Right renal cortex interstitium (tissue), 3 donors: ENCODE results near the gene TSSC4. TPM values are rescaled to one million over a fixed set of nuclear protein-coding genes. Genes with fewer than 3 reads are reported as not detected.
A peak's percentile ranks its signal among the peaks of the same experiment; 100 is the strongest.

ENCODE experiments used
- DNase-seq, 3 donors: peaks; one replicate each; pipeline ENCODE4 v3.0.0-alpha.2; 2013; ENCODE audit warnings: low read depth in 3 of 3, low spot score in 2 of 3
- polyA plus RNA-seq, 3 donors: library from polyadenylated mRNA; unstranded; fragments of 120-200 nt; gene quantifications; one replicate each; pipeline ENCODE4 v1.2.1, GENCODE V29; 2013; ENCODE audit not compliant: insufficient read length in 3 of 3

Gene TSSC4
- polyA plus RNA-seq, 3 donors = 27.6 to 33.3 (median 31.6) TPM

DNA sequence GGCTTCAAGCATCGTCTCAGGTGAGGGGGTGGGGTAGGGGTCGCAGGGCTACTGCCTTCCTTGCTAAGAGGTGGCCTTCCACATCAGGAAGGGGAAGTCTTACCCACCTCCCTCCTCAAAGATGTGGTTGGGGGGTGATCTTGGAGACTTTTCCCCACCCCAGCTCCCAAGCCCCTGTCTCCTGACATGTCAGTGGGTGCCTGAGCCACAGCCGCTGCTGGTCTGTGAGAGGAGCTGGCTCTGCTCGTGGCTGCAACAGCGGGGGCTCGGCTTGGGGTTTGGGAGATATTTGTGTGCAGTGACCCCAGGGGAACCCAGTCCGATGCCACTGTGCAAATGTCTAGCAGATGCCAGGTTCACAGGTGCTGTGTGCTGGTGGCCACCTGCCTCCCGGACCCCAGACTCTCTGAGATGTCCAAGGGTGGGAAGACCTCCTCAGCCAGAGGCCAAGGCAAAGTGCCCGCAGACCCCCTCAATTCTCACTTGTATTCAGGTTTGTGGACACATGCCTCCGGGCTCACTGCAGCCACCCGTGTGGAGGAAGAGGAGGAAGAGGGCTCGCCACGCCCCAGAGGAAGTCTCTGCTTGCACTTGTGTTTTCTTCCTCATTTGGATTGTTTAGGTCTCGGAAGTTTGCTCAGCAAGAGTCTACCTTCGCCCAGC lies 46.2 kb downstream of the TSSC4 start:
- no peak for DNase-seq

DNA sequence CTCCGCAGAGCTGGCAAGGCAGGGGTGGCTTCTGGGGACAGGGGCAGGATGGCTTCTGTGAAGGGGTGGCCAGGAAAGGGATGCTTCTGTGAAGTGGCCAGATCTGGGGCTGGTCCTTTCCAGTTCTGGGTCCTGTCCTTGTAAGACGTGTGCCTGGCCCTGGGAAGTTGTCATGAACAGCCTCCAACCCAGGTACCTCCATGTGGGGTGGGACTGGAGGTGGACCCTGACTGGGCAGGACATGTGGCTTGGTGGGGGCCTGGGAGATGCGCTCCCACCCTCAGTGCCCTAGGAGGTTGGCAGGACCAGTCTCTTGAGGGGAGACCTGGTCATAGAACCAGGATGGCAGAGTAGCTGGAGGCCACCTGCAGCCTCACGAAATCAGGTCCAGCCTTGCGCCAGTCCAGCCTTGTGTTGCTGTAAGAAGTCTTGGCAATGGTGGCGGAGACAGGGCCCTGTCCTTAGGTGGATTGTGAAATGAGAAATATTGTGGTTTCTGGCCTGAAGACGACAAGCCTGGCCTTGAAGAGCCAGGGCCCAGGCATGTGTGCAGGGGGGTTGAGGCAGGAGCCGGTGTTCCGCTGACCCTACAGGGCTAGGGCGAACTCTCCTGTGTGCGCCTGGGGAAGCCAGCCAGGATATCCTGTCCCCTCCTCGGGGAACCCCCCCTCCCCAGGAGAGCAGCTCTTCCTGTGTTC lies 46.9 kb downstream of the TSSC4 start:
- DNase-seq = no peak

DNA sequence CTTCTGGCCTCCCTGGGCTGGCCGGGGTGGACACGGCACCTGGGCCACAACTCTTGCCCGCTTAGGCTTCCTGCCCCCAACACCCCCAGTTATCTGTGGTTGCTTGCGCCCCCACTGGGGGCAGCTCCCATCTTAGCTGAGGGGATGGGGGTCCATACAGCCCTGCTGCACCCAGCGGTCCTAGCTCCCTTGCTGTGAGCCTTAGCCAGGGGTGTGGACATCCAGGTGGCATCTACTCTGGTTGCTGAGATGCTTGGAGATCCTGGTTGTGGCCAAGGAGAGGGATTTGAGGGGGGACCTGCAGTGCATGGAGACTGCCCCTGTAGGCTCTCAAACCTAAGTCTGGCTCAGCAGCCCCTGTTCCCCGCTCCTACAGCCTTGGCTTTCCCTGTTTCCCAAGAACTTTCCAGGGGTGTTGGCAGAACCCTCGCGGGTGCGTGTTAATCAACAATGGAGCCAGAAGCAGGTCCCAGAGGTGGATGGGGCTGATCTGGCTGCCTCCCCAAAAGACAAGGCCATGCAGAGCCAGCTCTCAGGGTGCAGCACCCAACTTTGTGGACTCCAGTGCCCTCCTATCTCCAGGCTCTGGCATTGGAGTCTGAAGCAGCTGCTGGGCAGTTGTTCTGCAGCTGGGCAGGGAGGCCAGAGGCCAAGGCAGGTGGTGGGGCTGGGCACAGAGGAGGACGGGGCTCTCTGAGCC lies 47.6 kb downstream of the TSSC4 start:
- DNase-seq = no peak

DNA sequence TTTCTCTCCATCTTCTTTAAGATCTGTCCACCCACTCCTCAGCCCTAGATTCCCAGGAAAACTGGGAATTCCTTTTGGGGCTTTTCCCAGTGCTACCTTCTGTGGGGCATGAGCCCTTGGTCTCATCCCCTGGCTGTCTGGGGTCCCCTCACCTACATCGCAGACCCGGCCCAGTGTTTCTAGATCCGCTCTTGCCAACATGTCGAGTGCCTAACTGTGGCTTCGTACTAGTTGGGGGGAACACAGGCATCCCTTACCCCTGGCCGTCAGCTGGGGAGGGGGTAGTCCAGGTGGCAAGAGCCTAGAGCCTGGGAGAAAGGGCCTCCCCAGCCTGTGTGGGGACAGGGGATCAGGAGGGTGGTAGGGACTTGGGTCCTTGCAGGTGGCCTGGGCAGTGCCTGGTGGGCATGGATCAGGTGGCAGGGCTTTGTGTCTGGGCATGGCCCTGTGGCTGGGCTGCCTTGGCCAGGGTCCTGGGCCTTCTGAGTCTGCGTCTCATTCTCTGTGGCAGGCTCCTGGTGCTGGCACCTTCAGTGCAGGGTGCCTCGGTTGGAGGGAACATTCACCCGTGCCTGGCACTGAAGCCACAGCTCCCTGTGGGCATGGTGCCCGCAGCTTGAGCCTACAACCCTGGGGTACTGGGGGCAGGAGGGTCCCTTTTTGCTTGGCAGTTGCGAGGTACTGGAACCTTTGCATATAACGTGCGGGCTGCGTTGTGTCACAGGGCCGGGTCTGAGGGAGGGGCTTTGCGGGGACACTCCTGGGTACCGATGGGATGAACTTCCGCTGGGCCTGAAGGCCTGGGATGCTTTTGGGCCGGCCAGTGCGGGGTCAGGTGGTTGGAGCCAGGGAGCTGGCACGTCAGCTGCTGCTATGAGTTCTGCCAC lies 48.4 kb downstream of the TSSC4 start:
- DNase-seq = no peak

DNA sequence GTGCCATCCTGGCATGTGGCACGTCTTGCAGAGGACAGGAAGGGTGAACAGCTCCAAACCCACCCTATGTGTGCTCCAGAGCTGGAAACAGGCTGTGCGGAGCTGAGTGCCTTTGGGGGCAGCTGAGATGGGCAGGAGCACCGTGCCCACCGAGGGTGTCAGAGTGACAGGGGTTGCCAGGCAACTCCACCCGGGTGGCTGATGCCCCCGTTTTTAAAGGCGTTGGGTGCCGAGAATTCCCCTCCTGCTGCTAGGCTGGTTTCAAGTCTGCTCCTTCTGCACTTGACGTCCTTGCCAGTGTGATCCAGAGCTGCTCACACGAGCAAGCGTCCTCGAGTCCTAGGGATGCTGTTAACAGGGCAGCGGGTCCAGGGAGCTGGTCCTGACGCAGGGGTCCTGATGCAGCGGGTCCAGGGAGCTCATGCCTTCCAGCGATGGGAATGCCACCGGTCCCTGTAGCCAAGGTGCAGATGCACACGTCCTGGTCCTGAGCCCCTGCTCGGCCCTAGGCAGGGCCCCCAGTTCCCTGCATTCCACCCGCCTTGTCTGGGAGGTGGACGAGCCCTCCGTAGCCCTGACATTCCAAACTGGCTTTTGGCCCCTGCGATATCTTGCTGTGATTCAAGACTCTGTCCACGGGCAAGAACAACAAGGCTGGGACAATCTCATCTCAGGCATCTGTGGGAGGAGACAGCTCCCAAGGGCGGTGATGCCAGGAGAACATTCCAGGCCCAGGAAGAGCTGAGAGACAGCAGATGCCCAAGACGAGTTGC lies 49.2 kb downstream of the TSSC4 start:
- no peak for DNase-seq

DNA sequence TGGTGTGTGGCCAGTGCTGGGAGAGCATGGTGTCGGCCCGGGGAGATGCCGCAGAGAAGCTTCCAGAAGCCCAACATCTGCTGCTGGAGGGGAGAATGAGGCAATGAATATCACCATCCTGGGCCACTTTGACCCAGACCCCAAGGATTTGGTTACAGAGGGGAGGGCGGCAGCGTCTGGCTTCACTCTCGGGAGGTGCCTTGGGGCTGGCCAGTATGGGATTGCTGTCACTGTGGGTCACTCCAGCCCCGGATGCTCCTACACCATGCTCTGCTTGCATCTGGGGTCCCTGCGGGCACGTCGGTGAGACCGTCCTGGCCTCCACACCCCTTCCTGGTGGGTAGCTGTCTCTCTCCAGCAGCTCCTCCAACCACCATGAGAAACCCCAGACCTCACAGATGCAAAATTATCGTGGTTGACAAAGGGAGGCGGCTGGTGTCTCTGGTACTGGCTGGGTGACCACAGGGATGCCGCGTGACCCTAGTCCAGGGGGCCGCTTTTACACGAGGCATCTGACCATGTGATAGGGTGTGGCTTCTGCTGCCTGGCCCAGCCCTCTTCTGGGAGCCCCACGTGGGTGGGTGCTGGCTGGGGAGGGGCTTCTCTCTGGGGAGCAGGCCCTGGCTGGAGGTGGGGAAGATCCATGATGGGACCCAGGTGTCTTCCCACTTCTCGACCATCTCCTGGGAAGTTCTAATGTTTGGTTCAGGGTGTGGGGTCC lies 49.9 kb downstream of the TSSC4 start:
- DNase-seq = no peak

DNA sequence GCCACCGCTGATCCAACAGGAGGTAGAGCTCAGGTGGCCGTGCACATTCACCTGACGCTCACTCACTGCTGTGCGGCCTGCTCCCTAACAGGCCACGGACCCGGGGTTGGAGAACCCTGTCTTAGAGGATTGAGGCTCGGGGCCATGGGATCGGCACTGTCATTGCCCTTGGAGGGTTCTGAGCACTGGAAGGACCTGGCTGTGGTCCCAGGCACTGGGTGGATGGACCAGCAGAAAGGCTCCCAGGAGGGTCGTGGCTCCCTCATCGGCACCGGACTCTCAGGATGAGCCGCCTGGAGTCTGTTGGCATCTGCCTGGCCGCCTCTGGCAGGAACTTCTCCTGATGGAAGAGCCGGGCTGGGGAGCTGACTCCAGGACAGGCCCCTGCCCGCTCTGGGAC lies 50.8 kb downstream of the TSSC4 start:
- no peak for DNase-seq

DNA sequence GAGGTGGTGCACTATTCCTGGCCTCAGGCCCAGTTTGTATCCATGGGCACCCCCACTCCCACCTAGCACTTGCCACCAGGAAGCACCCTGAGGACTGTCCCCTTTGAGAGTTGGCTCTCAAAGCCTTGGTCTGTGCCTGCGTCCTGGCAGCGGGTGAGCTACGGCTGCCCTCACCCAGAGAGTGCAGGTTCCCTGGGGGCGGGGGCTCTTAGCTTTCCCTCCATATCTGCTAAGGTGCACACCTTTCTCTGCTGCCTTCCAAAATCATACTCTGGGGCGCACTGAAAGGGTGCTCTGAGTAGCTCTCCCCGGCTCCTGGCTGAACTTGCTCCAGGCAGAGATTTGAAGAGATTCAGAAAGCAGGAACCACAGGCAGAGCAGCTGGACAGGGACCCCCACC lies 51.4 kb downstream of the TSSC4 start:
- no peak for DNase-seq

DNA sequence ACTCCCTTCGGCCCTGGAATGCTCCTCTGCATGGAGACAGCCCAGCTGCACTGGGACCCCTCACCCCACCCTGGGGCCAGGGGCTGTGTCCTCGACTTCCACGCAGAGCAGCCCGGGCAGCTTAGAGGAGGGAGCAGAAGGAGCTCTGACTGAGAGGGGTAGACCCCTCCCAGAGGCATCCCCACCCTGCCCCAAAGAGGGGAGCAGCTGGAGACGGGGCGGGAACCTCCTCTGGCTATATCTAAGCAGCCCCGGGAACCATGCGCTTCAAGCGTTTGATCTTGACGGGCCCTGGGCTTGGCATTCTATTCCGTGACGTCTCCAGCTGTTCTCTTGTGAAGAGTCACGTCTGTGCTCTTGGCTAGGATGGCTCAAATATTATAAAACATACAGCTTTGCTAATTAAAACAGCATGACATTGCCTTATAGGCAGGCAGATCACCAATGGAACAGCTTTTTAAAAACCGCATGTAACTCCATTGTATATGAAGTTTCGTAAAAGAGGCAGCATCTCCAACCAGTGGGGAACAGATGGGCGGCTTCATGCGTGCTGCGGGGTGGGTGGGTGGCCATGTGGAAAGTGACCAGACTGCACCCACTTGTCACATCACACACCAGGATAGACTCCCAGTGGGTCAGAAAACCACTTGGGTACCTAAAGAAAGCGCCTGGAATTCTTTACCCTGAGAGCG lies 51.9 kb downstream of the TSSC4 start:
- peak in 1 of 3 donors; percentile 41 for DNase-seq

DNA sequence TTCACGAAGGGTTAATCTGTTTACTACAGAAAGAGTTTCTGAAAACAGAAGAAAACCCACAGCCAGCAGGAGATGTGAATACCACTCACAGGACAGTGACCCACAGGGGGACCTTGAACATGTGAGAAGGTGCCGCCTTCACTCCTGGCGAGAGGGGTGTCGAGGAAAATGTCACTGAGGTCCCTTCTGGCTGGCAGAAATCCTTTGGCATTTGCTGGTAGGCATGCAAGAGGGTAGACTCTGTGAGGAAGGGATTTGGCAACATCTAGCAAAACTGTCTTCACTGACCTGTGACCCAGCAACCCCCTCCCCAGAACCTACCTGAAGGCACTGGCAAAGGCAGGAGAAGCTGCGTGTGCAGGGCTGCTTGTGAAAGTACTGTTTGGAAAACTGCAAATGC lies 52.9 kb downstream of the TSSC4 start:
- no peak for DNase-seq

Other genes with a start within 250 kb of the TSSC4 start
- not detected for gene INS, start 239.5 kb upstream of the TSSC4 start, polyA plus RNA-seq
- 1 to 10 TPM in 1 of 3 donors, under 1 TPM in 2; 0.74 to 1.3 (median 0.97) TPM for gene TH, start 228.9 kb upstream of the TSSC4 start, polyA plus RNA-seq
- gene ASCL2, start 130.2 kb upstream of the TSSC4 start, polyA plus RNA-seq = 1 to 10 TPM; 1.9 to 2.7 (median 2.0) TPM
- gene C11orf21, start 98.8 kb upstream of the TSSC4 start, polyA plus RNA-seq = under 1 TPM; 0.55 to 0.82 (median 0.56) TPM
- gene TSPAN32, start 98.7 kb upstream of the TSSC4 start, polyA plus RNA-seq = 1 to 10 TPM; 1.9 to 2.3 (median 2.2) TPM
- gene CD81, start 23.4 kb upstream of the TSSC4 start, polyA plus RNA-seq = 100 to 1,000 TPM; 535 to 636 (median 610) TPM
- 1 to 10 TPM; 1.7 to 2.2 (median 2.1) TPM for gene TRPM5, start 43.8 kb downstream of the TSSC4 start, polyA plus RNA-seq
- 10 to 100 TPM in 2 of 3 donors, 1 to 10 TPM in 1; 8.4 to 11.8 (median 10.2) TPM for gene KCNQ1, start 44.3 kb downstream of the TSSC4 start, polyA plus RNA-seq